Activated T-cell treated with anti-CD3 and anti-CD28 coated beads, Interleukin-2, amount 50 U/mL, for 24 hours (primary cell): ENCODE measurements around the gene CACNA1C.

Source experiments
- DNase-seq: peaks from one replicate; pipeline ENCODE4 v3.0.0-alpha.2; 2020
- H3K27ac Mint-ChIP-seq: 2 replicates; pipeline ENCODE4 v1.8.0; 2020; ENCODE audit warnings: mild to moderate bottlenecking, mixed read lengths
- H3K27me3 Mint-ChIP-seq: 2 replicates; pipeline ENCODE4 v1.8.0; 2020; ENCODE audit warnings: mixed read lengths
- H3K36me3 Mint-ChIP-seq: 2 replicates; pipeline ENCODE4 v1.8.0; 2020; ENCODE audit warnings: low read depth, mixed read lengths
- H3K4me1 Mint-ChIP-seq: 2 replicates; pipeline ENCODE4 v1.8.0; 2020; ENCODE audit warnings: low read depth, mixed read lengths
- H3K4me3 Mint-ChIP-seq: 2 replicates; pipeline ENCODE4 v1.8.0; 2020; ENCODE audit warnings: mild to moderate bottlenecking, moderate library complexity, mixed read lengths
- H3K9me3 Mint-ChIP-seq: 2 replicates; pipeline ENCODE4 v1.8.0; 2020; ENCODE audit warnings: mixed read lengths

Gene CACNA1C

DNA sequence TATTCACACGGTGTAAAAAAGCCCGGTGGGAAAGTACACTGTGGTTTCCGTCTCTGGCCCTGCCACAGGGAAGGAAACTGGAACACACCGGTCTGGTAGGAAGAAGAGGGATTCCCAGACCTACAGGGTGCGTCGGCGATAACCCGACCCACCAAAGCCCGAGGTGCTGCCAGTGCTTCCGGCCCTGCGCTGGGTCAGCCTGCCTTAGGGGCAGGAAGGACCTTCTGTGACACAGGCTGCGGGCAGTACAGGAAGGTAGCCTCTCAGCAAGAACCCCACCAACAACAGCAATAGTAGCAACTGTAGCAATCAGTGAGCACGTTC, 572.5 kb downstream of the CACNA1C start:
- DNase-seq: no peak
- H3K36me3 Mint-ChIP-seq: no peaks in the 10 kb centered on the region
- no peak overlapping the region for H3K4me3 Mint-ChIP-seq
- no peak overlapping the region for H3K27ac Mint-ChIP-seq
- no peaks in the 10 kb centered on the region for H3K9me3 Mint-ChIP-seq
- H3K27me3 Mint-ChIP-seq: peaks cover 48% of the 10 kb centered on the region
- peaks cover 6% of the 10 kb centered on the region for H3K4me1 Mint-ChIP-seq

GRCh38 chr12:2627076-2627834, 574.5 kb downstream of the CACNA1C start:
- Mint-ChIP-seq H3K4me3 (no peak overlapping the region), H3K36me3 (no peaks in the 10 kb centered on the region), H3K4me1 (peaks cover 6% of the 10 kb centered on the region), H3K27me3 (peaks cover 43% of the 10 kb centered on the region), H3K27ac (no peak overlapping the region), H3K9me3 (no peaks in the 10 kb centered on the region)
- DNase-seq: no peak

GRCh38 chr12:2627835-2628191, 575.0 kb downstream of the CACNA1C start:
- H3K36me3 Mint-ChIP-seq: no peaks in the 10 kb centered on the region
- H3K9me3 Mint-ChIP-seq: no peaks in the 10 kb centered on the region
- H3K4me3 Mint-ChIP-seq: no peak overlapping the region
- peaks cover 6% of the 10 kb centered on the region for H3K4me1 Mint-ChIP-seq
- H3K27me3 Mint-ChIP-seq: peaks cover 44% of the 10 kb centered on the region
- H3K27ac Mint-ChIP-seq: no peak overlapping the region
- DNase-seq: no peak

- no peaks in the 10 kb centered on the region for H3K9me3 Mint-ChIP-seq
- no peak overlapping the region for H3K27ac Mint-ChIP-seq
- no peaks in the 10 kb centered on the region for H3K36me3 Mint-ChIP-seq
- DNase-seq: no peak
- H3K4me1 Mint-ChIP-seq: peaks cover 6% of the 10 kb centered on the region
- H3K27me3 Mint-ChIP-seq: peaks cover 43% of the 10 kb centered on the region
- H3K4me3 Mint-ChIP-seq: no peak overlapping the region
Measured at GRCh38 chr12:2628401-2628800, 575.6 kb downstream of the CACNA1C start.

DNA sequence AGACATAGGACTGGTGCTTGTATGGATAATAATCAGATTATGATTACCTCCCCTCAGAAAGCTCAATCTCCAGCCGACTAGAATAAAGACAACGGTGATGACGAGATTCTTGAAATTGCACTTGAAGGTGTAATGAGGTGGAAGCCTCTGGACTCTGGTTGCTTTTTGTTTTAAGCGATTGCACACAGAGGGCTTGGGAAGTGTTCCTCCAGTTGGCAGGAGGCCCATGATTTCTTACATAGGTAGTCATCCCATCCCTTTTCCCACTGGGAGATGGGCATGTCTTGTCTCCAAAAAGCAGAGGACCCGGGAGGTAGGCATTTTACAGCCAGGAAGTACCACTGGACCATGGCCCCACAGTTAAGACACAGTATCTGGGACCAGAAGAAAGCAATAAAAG, 576.3 kb downstream of the CACNA1C start:
- peaks cover 43% of the 10 kb centered on the region for H3K27me3 Mint-ChIP-seq
- H3K4me1 Mint-ChIP-seq: peaks cover 6% of the 10 kb centered on the region
- no peak overlapping the region for H3K4me3 Mint-ChIP-seq
- H3K36me3 Mint-ChIP-seq: no peaks in the 10 kb centered on the region
- H3K27ac Mint-ChIP-seq: no peak overlapping the region
- no peak for DNase-seq
- no peaks in the 10 kb centered on the region for H3K9me3 Mint-ChIP-seq

DNA sequence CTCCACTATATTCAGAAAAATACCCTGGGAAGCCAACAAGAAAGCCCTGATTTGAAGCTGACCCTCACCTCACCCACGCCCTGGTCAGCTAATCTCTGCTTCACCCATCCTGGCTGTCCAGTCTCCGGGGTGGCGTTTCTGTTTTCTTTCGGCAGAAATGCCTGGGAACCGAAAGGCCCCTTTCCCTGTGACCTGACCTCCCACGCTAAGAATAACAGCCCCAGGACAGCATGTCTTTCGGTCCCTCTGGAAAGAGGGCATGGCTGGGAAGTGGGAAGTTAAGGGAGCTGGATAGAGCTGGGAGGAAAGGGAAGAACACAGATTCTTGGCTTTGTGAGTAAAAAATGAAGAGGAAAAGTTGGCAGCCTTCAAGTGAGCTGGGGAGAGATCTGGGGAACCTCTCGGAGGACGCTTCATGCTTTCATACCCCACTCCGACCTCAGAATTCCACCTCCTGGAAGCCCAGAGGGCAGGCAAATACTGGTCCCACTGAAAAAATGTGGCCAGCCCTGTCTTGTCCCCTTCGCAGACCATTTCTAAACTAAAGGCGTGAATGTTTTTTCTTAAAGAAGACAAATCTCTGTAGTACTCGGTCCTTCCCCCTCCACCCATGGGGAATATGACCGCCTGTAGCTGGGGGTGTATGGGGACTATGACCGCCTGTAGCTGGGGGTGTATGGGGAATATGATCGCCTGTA, 579.0 kb downstream of the CACNA1C start:
- no peaks in the 10 kb centered on the region for H3K9me3 Mint-ChIP-seq
- no peak for DNase-seq
- no peaks in the 10 kb centered on the region for H3K36me3 Mint-ChIP-seq
- H3K4me1 Mint-ChIP-seq: peaks cover 6% of the 10 kb centered on the region
- no peak overlapping the region for H3K27ac Mint-ChIP-seq
- H3K27me3 Mint-ChIP-seq: peaks cover 49% of the 10 kb centered on the region
- no peak overlapping the region for H3K4me3 Mint-ChIP-seq

DNA sequence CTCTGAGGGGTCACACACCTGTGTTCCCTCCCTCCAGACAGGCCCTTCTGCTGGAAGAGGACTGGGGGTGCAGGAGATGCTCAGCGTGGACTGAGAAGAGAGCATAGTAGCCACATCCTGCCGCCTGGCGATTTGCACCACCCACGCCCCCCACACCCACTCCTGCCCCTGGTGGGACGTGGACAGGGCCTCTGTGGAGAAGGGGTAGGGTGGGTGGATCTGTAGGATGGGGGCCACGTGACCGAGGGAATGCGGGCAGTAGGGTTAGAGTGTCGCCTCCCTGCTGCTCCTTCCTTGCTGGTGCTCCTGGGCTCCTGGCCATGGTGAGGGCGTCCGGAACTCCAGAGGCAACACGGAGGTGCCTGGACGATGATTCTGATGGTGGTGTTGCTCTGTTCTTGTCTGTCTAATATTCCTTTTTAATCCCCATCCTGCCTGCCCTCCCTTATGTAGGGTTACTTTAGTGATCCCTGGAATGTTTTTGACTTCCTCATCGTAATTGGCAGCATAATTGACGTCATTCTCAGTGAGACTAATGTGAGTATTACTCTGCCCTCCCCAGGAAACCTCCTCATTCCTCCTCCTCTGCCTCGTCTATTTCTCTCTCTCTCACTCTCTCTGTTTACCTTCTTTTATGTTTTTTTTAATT, 580.5 kb downstream of the CACNA1C start:
- Mint-ChIP-seq H3K27ac (no peak overlapping the region), H3K27me3 (peaks cover 45% of the 10 kb centered on the region), H3K36me3 (no peaks in the 10 kb centered on the region), H3K4me1 (no peaks in the 10 kb centered on the region), H3K9me3 (no peaks in the 10 kb centered on the region), H3K4me3 (no peak overlapping the region)
- DNase-seq: no peak

GRCh38 chr12:2633825-2634200, 581.0 kb downstream of the CACNA1C start:
- no peaks in the 10 kb centered on the region for H3K36me3 Mint-ChIP-seq
- no peaks in the 10 kb centered on the region for H3K4me1 Mint-ChIP-seq
- H3K4me3 Mint-ChIP-seq: no peak overlapping the region
- DNase-seq: no peak
- no peaks in the 10 kb centered on the region for H3K9me3 Mint-ChIP-seq
- peaks cover 41% of the 10 kb centered on the region for H3K27me3 Mint-ChIP-seq
- no peak overlapping the region for H3K27ac Mint-ChIP-seq

GRCh38 chr12:2634471-2634870, 581.7 kb downstream of the CACNA1C start:
- Mint-ChIP-seq H3K4me1 (no peaks in the 10 kb centered on the region), H3K27me3 (peaks cover 35% of the 10 kb centered on the region), H3K9me3 (no peaks in the 10 kb centered on the region), H3K27ac (no peak overlapping the region), H3K4me3 (no peak overlapping the region), H3K36me3 (no peaks in the 10 kb centered on the region)
- DNase-seq: no peak

DNA sequence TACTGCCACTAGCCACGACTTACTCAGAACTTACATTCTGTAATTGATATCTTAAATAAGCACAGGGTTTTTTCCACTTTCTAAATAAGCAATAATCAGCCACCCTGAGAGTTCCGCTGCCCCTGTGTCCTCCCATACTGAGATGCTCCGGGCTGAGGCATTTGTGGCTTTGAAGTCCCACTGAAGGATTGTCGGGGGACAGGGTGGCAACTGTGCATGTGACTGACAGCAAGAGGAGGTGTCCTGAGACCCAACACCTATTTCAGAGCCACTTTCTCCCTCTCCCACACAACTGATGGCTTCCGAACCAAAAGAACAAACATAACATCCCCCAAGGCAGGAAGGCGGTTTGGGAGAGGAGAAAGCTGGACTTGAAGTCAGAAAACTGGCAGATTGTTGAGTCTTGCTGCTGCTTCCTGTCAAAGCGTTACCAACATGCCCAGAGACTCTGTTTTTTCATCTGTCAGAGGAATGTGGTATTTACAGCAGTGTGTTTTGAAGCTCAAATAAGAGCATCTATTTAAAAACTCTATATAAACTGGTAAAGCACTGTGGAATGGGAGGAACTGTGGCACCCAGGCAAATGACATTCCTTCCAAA, 584.1 kb downstream of the CACNA1C start:
- Mint-ChIP-seq H3K27ac (no peak overlapping the region), H3K4me3 (no peak overlapping the region), H3K9me3 (no peaks in the 10 kb centered on the region), H3K36me3 (no peaks in the 10 kb centered on the region), H3K4me1 (peaks cover 14% of the 10 kb centered on the region), H3K27me3 (peaks cover 32% of the 10 kb centered on the region)
- no peak for DNase-seq

GRCh38 chr12:2637371-2637770, 584.6 kb downstream of the CACNA1C start:
- no peaks in the 10 kb centered on the region for H3K9me3 Mint-ChIP-seq
- no peak for DNase-seq
- no peak overlapping the region for H3K4me3 Mint-ChIP-seq
- no peaks in the 10 kb centered on the region for H3K36me3 Mint-ChIP-seq
- H3K4me1 Mint-ChIP-seq: peaks cover 20% of the 10 kb centered on the region
- H3K27ac Mint-ChIP-seq: no peak overlapping the region
- H3K27me3 Mint-ChIP-seq: peaks cover 32% of the 10 kb centered on the region

DNA sequence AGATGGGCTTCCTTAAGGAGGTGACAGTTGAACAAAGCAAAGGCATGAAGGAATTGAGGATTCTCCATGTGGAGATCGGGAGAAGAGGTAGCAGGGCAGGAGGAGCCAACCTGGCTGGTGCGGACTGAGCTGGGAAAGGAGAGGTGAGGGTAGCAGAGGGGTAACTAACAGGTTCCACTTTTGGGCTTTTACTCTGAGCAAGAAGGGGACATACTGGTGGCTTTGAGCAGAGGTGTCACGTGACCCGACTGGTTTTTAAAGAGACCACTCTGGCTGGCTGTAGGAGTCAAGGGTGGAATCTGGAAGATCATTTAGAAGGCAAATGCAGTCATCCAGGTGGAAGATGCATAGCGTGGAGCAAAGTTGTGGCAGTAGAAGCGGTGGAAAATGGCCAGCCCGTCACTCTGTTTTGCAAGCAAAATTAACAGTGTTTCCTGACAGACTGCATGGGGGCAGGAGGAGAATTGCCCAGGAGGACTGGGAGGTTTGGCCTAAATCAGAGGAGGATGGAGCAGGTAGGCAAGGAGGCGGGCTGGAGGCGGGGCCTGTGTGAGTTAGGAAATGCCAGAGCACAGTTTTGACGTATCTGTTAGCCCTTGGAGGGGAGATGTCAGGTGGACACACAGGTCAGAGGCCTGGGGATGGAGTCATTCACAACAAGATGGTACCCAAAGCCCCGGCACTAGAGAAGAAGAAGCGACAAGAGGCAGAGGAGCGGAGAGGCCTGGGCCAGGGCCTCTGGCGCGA, 585.7 kb downstream of the CACNA1C start:
- DNase-seq: no peak
- Mint-ChIP-seq H3K36me3 (no peaks in the 10 kb centered on the region), H3K27me3 (peaks cover 31% of the 10 kb centered on the region), H3K9me3 (no peaks in the 10 kb centered on the region), H3K4me1 (peaks cover 26% of the 10 kb centered on the region), H3K4me3 (no peak overlapping the region), H3K27ac (no peak overlapping the region)

- Mint-ChIP-seq H3K27ac (no peak overlapping the region), H3K36me3 (no peaks in the 10 kb centered on the region), H3K27me3 (peaks cover 34% of the 10 kb centered on the region), H3K9me3 (no peaks in the 10 kb centered on the region), H3K4me3 (no peak overlapping the region), H3K4me1 (peaks cover 26% of the 10 kb centered on the region)
- no peak for DNase-seq
Measured at GRCh38 chr12:2639020-2639298, 586.2 kb downstream of the CACNA1C start.

GRCh38 chr12:2640281-2640680, 587.5 kb downstream of the CACNA1C start:
- H3K27me3 Mint-ChIP-seq: peaks cover 35% of the 10 kb centered on the region
- no peaks in the 10 kb centered on the region for H3K36me3 Mint-ChIP-seq
- no peaks in the 10 kb centered on the region for H3K9me3 Mint-ChIP-seq
- H3K4me1 Mint-ChIP-seq: peaks cover 26% of the 10 kb centered on the region
- no peak for DNase-seq
- H3K27ac Mint-ChIP-seq: no peak overlapping the region
- H3K4me3 Mint-ChIP-seq: no peak overlapping the region
